Activated naive CD8-positive, alpha-beta T cell treated with anti-CD3 and anti-CD28 coated beads, Interleukin-2, amount 10 ng/mL, durations not matched to agents 7 days and 5 days (primary cell): Measurements from ENCODE around the gene IGSF5. TPM values are rescaled to one million over a fixed set of nuclear protein-coding genes. Genes with fewer than 3 reads are reported as not detected.

Source experiments
- ATAC-seq: fragments of 150-1000 bp; cut with Tn5 transposase; one replicate; pipeline ENCODE4 v1.10.0; 2021; ENCODE audit warnings: low read depth, moderate library complexity
- POLR2A ChIA-PET: fragments of 350-600 bp; sonication (Branson Sonifier 250); formaldehyde crosslinking; loops from one replicate; lab custom pipeline; 2021; ENCODE audit warnings: antibody characterized with exemption; lab: Charles Lee
- DNase-seq: peaks from one replicate; pipeline ENCODE4 v3.0.0; 2021
- H3K27ac Mint-ChIP-seq: one replicate; pipeline ENCODE4 v1.8.0; 2022; ENCODE audit warnings: mild to moderate bottlenecking, mixed read lengths
- H3K27me3 Mint-ChIP-seq: one replicate; pipeline ENCODE4 v1.8.0; 2022; ENCODE audit warnings: mild to moderate bottlenecking, moderate library complexity, mixed read lengths
- H3K36me3 Mint-ChIP-seq: one replicate; pipeline ENCODE4 v1.8.0; 2021; ENCODE audit warnings: mild to moderate bottlenecking, mixed read lengths
- H3K4me1 Mint-ChIP-seq: one replicate; pipeline ENCODE4 v1.8.0; 2021; ENCODE audit warnings: mixed read lengths
- H3K4me3 Mint-ChIP-seq: one replicate; pipeline ENCODE4 v1.8.0; 2022; ENCODE audit warnings: mild to moderate bottlenecking, moderate library complexity, mixed read lengths
- H3K9me3 Mint-ChIP-seq: one replicate; pipeline ENCODE4 v1.8.0; 2021; ENCODE audit warnings: mixed read lengths
- total RNA-seq, 2 experiments: library from RNA; stranded (reverse); gene quantifications; one replicate each; pipeline ENCODE4 v1.2.3, GENCODE V29; 2021

The IGSF5 gene
- total RNA-seq, 2 experiments from 2014 or later, result not detected

DNA sequence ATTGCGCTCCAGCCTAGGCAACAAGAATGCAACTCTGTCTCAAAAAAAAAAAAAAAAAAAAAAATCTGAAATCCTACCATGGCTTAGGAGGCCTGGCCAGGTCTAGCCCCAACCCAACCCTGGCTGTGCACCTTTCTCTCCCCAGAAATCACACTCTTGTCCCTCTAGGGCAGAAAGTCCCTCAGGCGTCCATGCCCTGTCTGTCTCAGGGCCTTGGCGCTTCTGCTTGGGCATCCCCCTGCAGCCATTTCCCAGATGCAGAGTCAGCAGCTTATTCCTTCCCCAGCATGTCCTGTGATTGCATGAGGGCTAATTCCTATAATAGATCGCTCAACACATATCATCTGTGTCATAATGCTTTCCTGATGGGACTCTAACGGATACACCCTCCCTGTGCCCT, 65.0 kb downstream of the IGSF5 start:
- H3K36me3 Mint-ChIP-seq, result no peaks in the 10 kb centered on the region
- no peaks in the 10 kb centered on the region for H3K27me3 Mint-ChIP-seq
- DNase-seq, result no peak
- no peak for ATAC-seq
- no peak overlapping the region for H3K27ac Mint-ChIP-seq
- H3K4me3 Mint-ChIP-seq, result no peak overlapping the region
- peaks cover 5% of the 10 kb centered on the region for H3K9me3 Mint-ChIP-seq
- POLR2A ChIA-PET, result no interaction called here
- no peaks in the 10 kb centered on the region for H3K4me1 Mint-ChIP-seq

DNA sequence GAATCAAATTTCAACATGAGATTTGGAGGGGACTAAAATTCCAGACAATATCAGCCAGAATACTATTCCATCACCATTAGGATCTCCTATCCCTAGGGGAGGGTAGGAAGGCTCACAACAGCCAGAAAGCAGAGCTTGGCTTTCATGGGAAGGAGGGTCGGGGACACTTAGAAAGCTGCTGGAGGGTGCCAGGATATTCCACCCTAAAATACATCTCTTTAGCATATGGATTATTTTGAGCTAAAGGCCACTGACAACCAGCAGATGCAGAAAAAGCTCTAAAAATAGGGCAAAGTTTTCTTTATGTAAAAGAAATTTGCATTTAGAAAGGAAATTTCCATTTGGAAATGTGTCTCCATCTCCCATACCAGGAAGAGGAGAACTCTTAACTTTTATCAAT, 68.0 kb downstream of the IGSF5 start:
- ATAC-seq (no peak), DNase-seq (no peak)
- Mint-ChIP-seq H3K27me3 (no peaks in the 10 kb centered on the region), H3K4me3 (no peak overlapping the region), H3K9me3 (peaks cover 4% of the 10 kb centered on the region), H3K36me3 (no peaks in the 10 kb centered on the region), H3K4me1 (no peaks in the 10 kb centered on the region), H3K27ac (no peak overlapping the region)
- POLR2A ChIA-PET, result no interaction called here

GRCh38 chr21:39818557-39818956, 73.6 kb downstream of the IGSF5 start:
- Mint-ChIP-seq H3K36me3 (no peaks in the 10 kb centered on the region), H3K9me3 (peaks cover 1% of the 10 kb centered on the region), H3K27me3 (no peaks in the 10 kb centered on the region), H3K27ac (no peak overlapping the region), H3K4me1 (no peaks in the 10 kb centered on the region), H3K4me3 (no peak overlapping the region)
- no peak for DNase-seq
- ATAC-seq, result no peak
- POLR2A ChIA-PET, result no interaction called here

DNA sequence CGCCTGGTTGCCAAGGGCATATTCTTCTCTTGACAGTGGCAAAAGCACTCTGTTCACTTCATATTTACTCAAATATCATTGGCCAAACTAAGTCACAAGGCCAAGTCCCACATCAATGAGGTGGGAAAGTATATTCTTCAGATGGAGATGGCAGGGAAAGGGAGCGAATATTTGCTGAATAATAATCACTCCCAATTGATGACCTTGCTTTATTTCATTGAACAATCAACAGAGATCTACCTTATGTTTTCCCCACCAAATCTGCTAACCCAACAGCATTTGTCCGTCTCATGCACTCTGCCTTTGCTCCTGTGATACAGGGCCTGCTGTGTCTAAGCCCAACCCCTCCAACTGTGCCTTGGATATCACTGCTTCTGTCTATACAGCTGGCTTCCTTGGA, 77.1 kb downstream of the IGSF5 start:
- Mint-ChIP-seq H3K36me3 (no peaks in the 10 kb centered on the region), H3K27me3 (no peaks in the 10 kb centered on the region), H3K4me3 (no peak overlapping the region), H3K27ac (no peak overlapping the region), H3K4me1 (no peaks in the 10 kb centered on the region), H3K9me3 (peaks cover 4% of the 10 kb centered on the region)
- DNase-seq (no peak), ATAC-seq (no peak)
- POLR2A ChIA-PET, result no interaction called here

GRCh38 chr21:39825250-39825649, 80.3 kb downstream of the IGSF5 start:
- no peaks in the 10 kb centered on the region for H3K4me1 Mint-ChIP-seq
- DNase-seq (no peak), ATAC-seq (no peak)
- H3K9me3 Mint-ChIP-seq, result peaks cover 3% of the 10 kb centered on the region
- H3K4me3 Mint-ChIP-seq, result no peak overlapping the region
- POLR2A ChIA-PET, result no interaction called here
- no peak overlapping the region for H3K27ac Mint-ChIP-seq
- H3K36me3 Mint-ChIP-seq, result no peaks in the 10 kb centered on the region
- no peaks in the 10 kb centered on the region for H3K27me3 Mint-ChIP-seq

DNA sequence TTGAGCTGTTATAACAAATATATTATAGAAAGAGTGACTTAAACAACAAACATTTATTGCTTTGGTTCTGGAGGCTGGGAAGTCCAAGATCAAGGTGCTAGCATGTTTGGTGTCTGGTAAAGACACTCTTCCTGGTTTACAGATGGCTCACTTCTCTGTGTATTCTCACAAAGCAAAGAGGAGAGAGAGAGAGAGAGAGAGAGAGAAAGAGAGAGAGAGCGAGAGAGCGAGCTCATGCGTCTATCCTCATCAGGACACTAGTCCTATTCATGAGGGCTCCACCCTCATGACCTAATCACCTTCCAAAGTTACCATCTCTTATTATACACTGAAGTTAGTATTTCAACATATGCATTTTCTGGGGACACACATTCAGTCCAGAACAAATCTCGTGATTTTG, 89.6 kb downstream of the IGSF5 start:
- DNase-seq, result no peak
- no peaks in the 10 kb centered on the region for H3K36me3 Mint-ChIP-seq
- H3K9me3 Mint-ChIP-seq, result no peaks in the 10 kb centered on the region
- ATAC-seq, result no peak
- H3K27me3 Mint-ChIP-seq, result no peaks in the 10 kb centered on the region
- POLR2A ChIA-PET, result no interaction called here
- H3K4me1 Mint-ChIP-seq, result no peaks in the 10 kb centered on the region
- no peak overlapping the region for H3K27ac Mint-ChIP-seq
- no peak overlapping the region for H3K4me3 Mint-ChIP-seq

GRCh38 chr21:39837861-39838359, 92.9 kb downstream of the IGSF5 start:
- ATAC-seq, result no peak
- POLR2A ChIA-PET, result no interaction called here
- no peaks in the 10 kb centered on the region for H3K36me3 Mint-ChIP-seq
- no peaks in the 10 kb centered on the region for H3K27me3 Mint-ChIP-seq
- no peak for DNase-seq
- H3K27ac Mint-ChIP-seq, result no peak overlapping the region
- no peaks in the 10 kb centered on the region for H3K9me3 Mint-ChIP-seq
- H3K4me3 Mint-ChIP-seq, result no peak overlapping the region
- no peaks in the 10 kb centered on the region for H3K4me1 Mint-ChIP-seq

- no peak overlapping the region for H3K27ac Mint-ChIP-seq
- peaks cover 2% of the 10 kb centered on the region for H3K9me3 Mint-ChIP-seq
- H3K4me3 Mint-ChIP-seq, result no peak overlapping the region
- POLR2A ChIA-PET, result no interaction called here
- no peaks in the 10 kb centered on the region for H3K36me3 Mint-ChIP-seq
- no peaks in the 10 kb centered on the region for H3K4me1 Mint-ChIP-seq
- DNase-seq (no peak), ATAC-seq (no peak)
- H3K27me3 Mint-ChIP-seq, result no peaks in the 10 kb centered on the region
These were observed 95.6 kb downstream of the IGSF5 start for GRCh38 chr21:39840373-39841097.

DNA sequence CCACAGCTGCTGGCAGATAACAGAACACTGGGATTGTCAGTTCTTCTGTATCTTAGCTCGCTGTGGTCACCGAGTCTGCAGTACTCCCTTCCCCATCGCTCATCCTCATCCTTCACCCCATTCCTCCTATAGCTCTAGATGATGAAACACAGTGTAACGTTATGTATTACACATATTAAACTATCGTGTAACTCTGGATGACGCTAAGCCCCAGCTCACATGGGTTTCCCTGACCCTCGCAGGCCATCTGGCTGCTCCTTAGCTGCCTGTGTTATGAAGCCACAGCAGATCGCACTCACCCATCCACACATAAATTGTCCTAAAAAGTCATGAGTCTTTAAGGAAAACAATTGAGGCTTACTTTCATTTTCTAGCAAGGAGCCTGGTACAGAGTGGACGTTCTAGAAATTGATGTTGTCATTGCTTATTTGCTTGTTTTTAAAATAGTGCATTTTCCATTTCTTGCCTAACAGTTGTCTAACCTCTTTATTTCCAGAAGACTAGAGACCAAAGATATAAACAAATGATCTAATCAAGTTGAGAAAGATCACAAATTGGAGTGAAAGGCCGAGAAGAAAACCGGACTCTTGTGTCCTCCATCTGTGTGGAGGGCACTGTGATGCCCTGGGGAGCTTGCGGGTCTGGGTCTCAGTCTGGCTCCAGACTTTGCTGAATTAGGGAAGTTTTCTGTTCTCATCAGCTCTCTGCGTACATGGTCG, 97.9 kb downstream of the IGSF5 start:
- Mint-ChIP-seq H3K9me3 (peaks cover 2% of the 10 kb centered on the region), H3K4me1 (no peaks in the 10 kb centered on the region), H3K27ac (no peak overlapping the region), H3K27me3 (no peaks in the 10 kb centered on the region), H3K4me3 (no peak overlapping the region), H3K36me3 (no peaks in the 10 kb centered on the region)
- no peak for ATAC-seq
- POLR2A ChIA-PET, result no interaction called here
- DNase-seq, result no peak

GRCh38 chr21:39843483-39843882, 98.5 kb downstream of the IGSF5 start:
- ATAC-seq, result no peak
- H3K4me3 Mint-ChIP-seq, result no peak overlapping the region
- peaks cover 2% of the 10 kb centered on the region for H3K9me3 Mint-ChIP-seq
- no peaks in the 10 kb centered on the region for H3K27me3 Mint-ChIP-seq
- H3K27ac Mint-ChIP-seq, result no peak overlapping the region
- no peak for DNase-seq
- POLR2A ChIA-PET, result no interaction called here
- H3K4me1 Mint-ChIP-seq, result no peaks in the 10 kb centered on the region
- H3K36me3 Mint-ChIP-seq, result no peaks in the 10 kb centered on the region

DNA sequence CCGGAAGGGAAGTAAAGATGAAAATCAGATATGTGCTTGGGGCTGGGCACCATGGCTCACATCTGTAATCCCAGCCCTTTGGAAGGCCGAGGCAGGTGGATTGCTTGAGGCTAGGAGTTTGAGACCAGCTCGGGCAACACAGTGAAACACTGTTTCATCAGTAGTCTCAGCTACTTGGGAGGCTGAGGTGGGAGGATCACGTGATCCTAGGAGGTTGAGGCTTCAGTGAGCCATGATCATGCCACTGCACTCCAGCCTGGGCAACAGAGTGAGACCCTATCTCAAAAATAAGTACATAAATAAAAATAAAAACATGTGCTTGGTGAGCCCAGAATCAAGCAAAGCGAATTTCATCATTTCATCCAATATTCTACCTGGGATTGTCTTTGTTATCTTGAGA, 98.9 kb downstream of the IGSF5 start:
- POLR2A ChIA-PET, result no interaction called here
- H3K27me3 Mint-ChIP-seq, result no peaks in the 10 kb centered on the region
- H3K4me3 Mint-ChIP-seq, result no peak overlapping the region
- ATAC-seq (no peak), DNase-seq (no peak)
- peaks cover 2% of the 10 kb centered on the region for H3K9me3 Mint-ChIP-seq
- H3K27ac Mint-ChIP-seq, result no peak overlapping the region
- no peaks in the 10 kb centered on the region for H3K36me3 Mint-ChIP-seq
- H3K4me1 Mint-ChIP-seq, result no peaks in the 10 kb centered on the region

GRCh38 chr21:39845571-39846130, 100.7 kb downstream of the IGSF5 start:
- Mint-ChIP-seq H3K27ac (no peak overlapping the region), H3K27me3 (no peaks in the 10 kb centered on the region), H3K4me1 (no peaks in the 10 kb centered on the region), H3K36me3 (no peaks in the 10 kb centered on the region), H3K9me3 (peaks cover 2% of the 10 kb centered on the region), H3K4me3 (no peak overlapping the region)
- ATAC-seq (no peak), DNase-seq (no peak)
- POLR2A ChIA-PET, result no interaction called here

GRCh38 chr21:39847877-39848276, 102.9 kb downstream of the IGSF5 start:
- Mint-ChIP-seq H3K4me3 (no peak overlapping the region), H3K27ac (no peak overlapping the region), H3K27me3 (no peaks in the 10 kb centered on the region), H3K36me3 (no peaks in the 10 kb centered on the region), H3K9me3 (peaks cover 2% of the 10 kb centered on the region), H3K4me1 (no peaks in the 10 kb centered on the region)
- ATAC-seq, result no peak
- DNase-seq, result no peak
- POLR2A ChIA-PET, result no interaction called here
